K562 (cell line): Measurements from ENCODE around the gene TMEM88. TPM values are rescaled to one million over a fixed set of nuclear protein-coding genes. Genes with fewer than 3 reads are reported as not detected.

Experiments used
- CTCFL ChIP-seq: IDR thresholded peaks from 2 replicates; pipeline ENCODE4 v1.6.1; 2011; ENCODE audit warnings: borderline replicate concordance, low read depth, mild to moderate bottlenecking, moderate library complexity, low read length; ENCODE audit not compliant: insufficient read depth, poor library complexity, severe bottlenecking
- ELF4 ChIP-seq: fragments of 450-650 bp; formaldehyde crosslinking; IDR thresholded peaks from 2 replicates; pipeline ENCODE4 v1.4.0; 2022; ENCODE audit warnings: missing genetic modification characterization
- FOXA1 ChIP-seq: fragments of 450-650 bp; IDR thresholded peaks from 2 replicates; pipeline ENCODE4 v1.6.1; 2016; ENCODE audit warnings: mild to moderate bottlenecking, borderline replicate concordance
- HLTF ChIP-seq: fragments of 450-650 bp; IDR thresholded peaks from 2 replicates; pipeline ENCODE4 v1.6.1; 2016
- HNRNPK ChIP-seq: fragments of 200-400 bp; formaldehyde crosslinking; IDR thresholded peaks from one replicate; pipeline ENCODE4 v1.6.1; 2018; ENCODE audit warnings: mild to moderate bottlenecking, low read depth, low read length; ENCODE audit not compliant: poor library complexity, severe bottlenecking
- KLF13 ChIP-seq: fragments of 450-650 bp; IDR thresholded peaks from 2 replicates; pipeline ENCODE4 v1.6.1; 2016; ENCODE audit warnings: missing genetic modification characterization, low read depth, mild to moderate bottlenecking, missing compliant biosample characterization, moderate library complexity, borderline replicate concordance
- MXI1 ChIP-seq: IDR thresholded peaks from 2 replicates; pipeline ENCODE4 v1.6.1; 2011; ENCODE audit warnings: low read depth, mild to moderate bottlenecking, improper control_type of control experiment, low read length
- NFIC ChIP-seq: fragments of 450-650 bp; IDR thresholded peaks from 2 replicates; pipeline ENCODE4 v1.6.1; 2017; ENCODE audit warnings: mild to moderate bottlenecking, inconsistent platforms
- REST ChIP-seq, 2 experiments: fragments of 450-650 bp; formaldehyde crosslinking in 1 of 2; IDR thresholded peaks; 2 replicates each; pipeline versions ENCODE4 v1.4.0 to v1.6.1; 2014 to 2020; ENCODE audit warnings: mild to moderate bottlenecking in 2 of 2, borderline replicate concordance in 1 of 2, low read depth in 1 of 2
- SIN3A ChIP-seq, 2 experiments: fragments of 150-350 bp in 1 of 2; IDR thresholded peaks; 2 replicates each; pipeline ENCODE4 v1.6.1; 2011 to 2016; ENCODE audit warnings: borderline replicate concordance in 2 of 2, low read depth in 2 of 2, low read length in 2 of 2, mild to moderate bottlenecking in 2 of 2, moderate library complexity in 2 of 2; ENCODE audit not compliant: control insufficient read depth in 1 of 2
- SRSF1 ChIP-seq: fragments of 200-400 bp; formaldehyde crosslinking; IDR thresholded peaks from 2 replicates; pipeline ENCODE4 v1.6.1; 2017; ENCODE audit warnings: mild to moderate bottlenecking, low read depth, low read length, moderate library complexity
- ZMIZ1 ChIP-seq, 2 experiments: fragments of 150-350 bp in 1 of 2; IDR thresholded peaks; 2 replicates each; pipeline ENCODE4 v1.6.1; 2012 to 2016; ENCODE audit warnings: low read depth in 2 of 2, low read length in 2 of 2, mild to moderate bottlenecking in 1 of 2, moderate library complexity in 1 of 2
- polyA plus RNA-seq, 8 experiments: library from polyadenylated mRNA; depleted of rRNA in 4 of 8; stranded (reverse) in 5 of 8; unstranded in 3 of 8; fragments of >200 nt; fragmentation: Nextera tagmentation in 2 of 8; fragmentation: Illumina TruSeq in 1 of 8; extraction: Ambion mirVana in 2 of 8; extraction: Trizol in 1 of 8; gene quantifications; 2 replicates each; pipeline versions ENCODE4 v1.2.1 to v1.2.3, GENCODE V29; 2011 to 2014; ENCODE audit warnings: inconsistent platforms in 1 of 8, missing spikeins in 1 of 8
- total RNA-seq, 7 experiments: library from RNA; depleted of rRNA in 6 of 7; stranded (reverse); fragments of >200 nt in 6 of 7; fragmentation: Illumina TruSeq in 2 of 7; extraction: Trizol in 2 of 7; gene quantifications; 2 replicates each; pipeline versions ENCODE4 v1.2.1 to v1.2.3, GENCODE V29; 2011 to 2021; ENCODE audit warnings: low replicate concordance in 1 of 7

Gene TMEM88
- total and polyA plus RNA-seq, 9 of the 15 experiments (the other 6 are each of a cell fraction or from before 2014, with no cell fraction given), result 0.10 to 1.4 (median 0.36) TPM; not detected in 3

GRCh38 chr17:7881276-7882054 is 26.6 kb downstream of the TMEM88 start (continued):
- TF ChIP-seq ZMIZ1 (IDR thresholded peaks at IDR 0.05; ENCODE audit: low read depth in 2 of 2, low read length in 2 of 2) (no peak), KLF13 (no peak), HNRNPK (no peak), REST (IDR thresholded peaks at IDR 0.05; ENCODE audit: borderline replicate concordance) (no peak), REST (CRISPR knock-in tag; IDR thresholded peaks at IDR 0.05; ENCODE audit: low read depth) (no peak), MXI1 (no peak), SRSF1 (no peak), HLTF (no peak), CTCFL (no peak), ELF4 (CRISPR knock-in tag) (no peak), FOXA1 (no peak), SIN3A (IDR thresholded peaks at IDR 0.05; ENCODE audit: borderline replicate concordance in 2 of 2, control insufficient read depth in 1 of 2, low read depth in 2 of 2, low read length in 2 of 2) (no peak), NFIC (0 out of 2 replicates have a peak, but pooled peaks have one; percentile 43)
